WTC11 (cell line): ENCODE measurements around the gene CCR3. TPM values are rescaled to one million over a fixed set of nuclear protein-coding genes. Genes with fewer than 3 reads are reported as not detected.

ENCODE experiments used
- ATAC-seq: fragments of 200-7000 bp; cut with Tn5 transposase; 2 replicates; pipeline ENCODE4 v1.10.0; 2021; ENCODE audit warnings: mild to moderate bottlenecking, moderate library complexity
- CTCF ChIA-PET: fragments of 300-600 bp; sonication (Branson Sonifier 250); formaldehyde crosslinking; loops from one replicate; lab custom pipeline; 2021; ENCODE audit warnings: antibody characterized with exemption; lab: Charles Lee
- POLR2A ChIA-PET: fragments of 350-600 bp; sonication (Branson Sonifier 250); formaldehyde crosslinking; loops from one replicate; lab custom pipeline; 2021; ENCODE audit warnings: antibody characterized with exemption; lab: Charles Lee
- DNase-seq: peaks from one replicate; pipeline ENCODE4 v3.0.0; 2021; ENCODE audit warnings: low spot score
- H3K27ac Mint-ChIP-seq: 2 replicates; pipeline ENCODE4 v1.8.0; 2021; ENCODE audit warnings: mixed read lengths
- H3K27me3 Mint-ChIP-seq: 2 replicates; pipeline ENCODE4 v1.8.0; 2021; ENCODE audit warnings: low read depth, mild to moderate bottlenecking, moderate library complexity, mixed read lengths
- H3K36me3 Mint-ChIP-seq: 2 replicates; pipeline ENCODE4 v1.8.0; 2021; ENCODE audit warnings: mixed read lengths
- H3K4me1 Mint-ChIP-seq: 2 replicates; pipeline ENCODE4 v1.8.0; 2022; ENCODE audit warnings: mixed read lengths
- H3K4me3 Mint-ChIP-seq: 2 replicates; pipeline ENCODE4 v1.8.0; 2021; ENCODE audit warnings: mild to moderate bottlenecking, moderate library complexity, mixed read lengths
- H3K9me3 Mint-ChIP-seq: 2 replicates; pipeline ENCODE4 v1.8.0; 2021; ENCODE audit warnings: mixed read lengths
- CBFB ChIP-seq: sonication (generic); formaldehyde crosslinking; IDR thresholded peaks from 2 replicates; pipeline ENCODE4 v1.8.1; 2022; ENCODE audit warnings: mild to moderate bottlenecking, low read depth, missing genetic modification reagents
- FOXJ3 ChIP-seq: sonication (generic); formaldehyde crosslinking; IDR thresholded peaks from 2 replicates; pipeline ENCODE4 v1.9.0; 2021; ENCODE audit warnings: missing genetic modification reagents, mild to moderate bottlenecking, borderline replicate concordance
- FOXP1 ChIP-seq: sonication (generic); formaldehyde crosslinking; IDR thresholded peaks from 2 replicates; pipeline ENCODE4 v1.8.0; 2022; ENCODE audit warnings: missing genetic modification reagents, mild to moderate bottlenecking, moderate library complexity, borderline replicate concordance
- FOXP4 ChIP-seq: sonication (generic); formaldehyde crosslinking; IDR thresholded peaks from 2 replicates; pipeline ENCODE4 v1.8.0; 2022; ENCODE audit warnings: mild to moderate bottlenecking, missing genetic modification reagents
- GRHL2 ChIP-seq: fragments of 250-450 bp; sonication (Bioruptor Pico); IDR thresholded peaks from 2 replicates; pipeline ENCODE4 v1.8.0; 2022; ENCODE audit warnings: mild to moderate bottlenecking, moderate library complexity; ENCODE audit not compliant: insufficient replicate concordance, severe bottlenecking
- MXD4 ChIP-seq: fragments of 250-450 bp; sonication (Bioruptor Pico); IDR thresholded peaks from 2 replicates; pipeline ENCODE4 v1.8.0; 2021; ENCODE audit warnings: mild to moderate bottlenecking, moderate library complexity, borderline replicate concordance
- NFATC4 ChIP-seq: fragments of 250-450 bp; sonication (Bioruptor Pico); IDR thresholded peaks from 2 replicates; pipeline ENCODE4 v1.9.0; 2021; ENCODE audit warnings: mild to moderate bottlenecking
- NFE2L1 ChIP-seq: sonication (generic); formaldehyde crosslinking; IDR thresholded peaks from 2 replicates; pipeline ENCODE4 v1.8.1; 2023; ENCODE audit warnings: missing genetic modification reagents
- NR2C2 ChIP-seq: sonication (generic); formaldehyde crosslinking; IDR thresholded peaks from 2 replicates; pipeline ENCODE4 v1.8.0; 2022; ENCODE audit warnings: mild to moderate bottlenecking, missing genetic modification reagents
- PRRX2 ChIP-seq: fragments of 250-450 bp; sonication (Bioruptor Pico); IDR thresholded peaks from 2 replicates; pipeline ENCODE4 v1.8.0; 2021; ENCODE audit warnings: mild to moderate bottlenecking
- SP1 ChIP-seq: sonication (generic); formaldehyde crosslinking; conservative IDR thresholded peaks from 2 replicates; pipeline ENCODE4 v1.8.1; 2022; ENCODE audit warnings: missing genetic modification reagents
- TCF7 ChIP-seq: sonication (generic); formaldehyde crosslinking; IDR thresholded peaks from 2 replicates; pipeline ENCODE4 v1.8.0; 2022; ENCODE audit warnings: mild to moderate bottlenecking, low read depth, missing genetic modification reagents, moderate library complexity
- ZNF121 ChIP-seq: sonication (generic); formaldehyde crosslinking; IDR thresholded peaks from 2 replicates; pipeline ENCODE4 v1.8.0; 2023; ENCODE audit warnings: missing genetic modification reagents
- ZNF232 ChIP-seq: sonication (generic); formaldehyde crosslinking; IDR thresholded peaks from 2 replicates; pipeline ENCODE4 v1.8.0; 2022; ENCODE audit warnings: mild to moderate bottlenecking, missing genetic modification reagents
- ZNF423 ChIP-seq: fragments of 250-450 bp; sonication (Bioruptor Pico); IDR thresholded peaks from 2 replicates; pipeline ENCODE4 v2.1.2; 2022; ENCODE audit warnings: mild to moderate bottlenecking, moderate library complexity
- total RNA-seq: library from RNA; stranded (reverse); gene quantifications from 3 replicates; pipeline ENCODE4 v1.2.3, GENCODE V29; 2021
- TF ChIP-seq, protein P1 (sequence below): sonication (generic); formaldehyde crosslinking; IDR thresholded peaks from 2 replicates; pipeline ENCODE4 v1.8.1; 2023; ENCODE audit warnings: mild to moderate bottlenecking, moderate library complexity, missing genetic modification reagents
- TF ChIP-seq, protein P2 (sequence below): sonication (generic); formaldehyde crosslinking; conservative IDR thresholded peaks from 2 replicates; pipeline ENCODE4 v1.8.1; 2022; ENCODE audit warnings: mild to moderate bottlenecking, missing genetic modification reagents

The CCR3 gene
- total RNA-seq, 1 experiment from 2014 or later, result not detected

GRCh38 chr3:46228260-46229242, 13.7 kb upstream of the CCR3 start:
- no peak overlapping the region for H3K4me3 Mint-ChIP-seq
- ChIA-PET POLR2A (no interaction called here), CTCF (no interaction called here)
- no peak for DNase-seq
- no peaks in the 10 kb centered on the region for H3K36me3 Mint-ChIP-seq
- no peak for TF ChIP-seq NFE2L1 (CRISPR knock-in tag)
- no peak for ATAC-seq
- H3K4me1 Mint-ChIP-seq, result no peaks in the 10 kb centered on the region
- H3K27me3 Mint-ChIP-seq, result no peaks in the 10 kb centered on the region; the same call in 1 of the 2 replicates
- no peak overlapping the region for H3K27ac Mint-ChIP-seq
- peaks cover 6% of the 10 kb centered on the region for H3K9me3 Mint-ChIP-seq

DNA sequence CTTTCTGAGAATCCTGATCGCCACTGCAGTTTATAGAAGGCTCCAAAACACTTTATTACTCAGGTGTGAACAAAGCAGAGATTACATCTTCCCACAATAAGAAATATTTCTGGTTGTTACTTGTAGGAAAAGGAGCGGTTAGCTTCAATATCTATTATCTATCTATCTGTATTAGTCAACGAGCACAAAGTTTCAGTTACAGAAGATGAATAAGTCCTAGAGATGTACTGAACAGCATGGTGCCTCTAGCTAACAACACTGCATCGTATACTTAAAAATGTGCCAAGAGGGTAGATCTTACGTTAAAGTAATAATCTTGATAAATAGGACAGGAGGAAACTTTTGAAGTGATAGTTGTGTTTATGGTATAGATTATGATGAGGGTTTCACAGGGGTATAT, 10.9 kb upstream of the CCR3 start:
- no peaks in the 10 kb centered on the region; the same call in 1 of the 2 replicates for H3K27me3 Mint-ChIP-seq
- ATAC-seq, result no peak
- no peak overlapping the region for H3K27ac Mint-ChIP-seq
- POLR2A ChIA-PET, result no interaction called here
- no peaks in the 10 kb centered on the region for H3K36me3 Mint-ChIP-seq
- peaks cover 4% of the 10 kb centered on the region for H3K9me3 Mint-ChIP-seq
- no peak for TF ChIP-seq FOXJ3 (CRISPR knock-in tag)
- TF ChIP-seq FOXP4 (CRISPR knock-in tag), result no peak
- TF ChIP-seq PRRX2 (CRISPR knock-in tag), result no peak
- TF ChIP-seq NFATC4 (CRISPR knock-in tag), result no peak
- TF ChIP-seq, all 79 proteins: peak for 0
- CTCF ChIA-PET, result interaction anchor here (1.5 kb wide), 1 partner anchor 138 kb away, joined by 3 read pairs; no protein-coding TSS in a partner anchor
- H3K4me1 Mint-ChIP-seq, result no peaks in the 10 kb centered on the region
- H3K4me3 Mint-ChIP-seq, result no peak overlapping the region
- DNase-seq, result no peak

DNA sequence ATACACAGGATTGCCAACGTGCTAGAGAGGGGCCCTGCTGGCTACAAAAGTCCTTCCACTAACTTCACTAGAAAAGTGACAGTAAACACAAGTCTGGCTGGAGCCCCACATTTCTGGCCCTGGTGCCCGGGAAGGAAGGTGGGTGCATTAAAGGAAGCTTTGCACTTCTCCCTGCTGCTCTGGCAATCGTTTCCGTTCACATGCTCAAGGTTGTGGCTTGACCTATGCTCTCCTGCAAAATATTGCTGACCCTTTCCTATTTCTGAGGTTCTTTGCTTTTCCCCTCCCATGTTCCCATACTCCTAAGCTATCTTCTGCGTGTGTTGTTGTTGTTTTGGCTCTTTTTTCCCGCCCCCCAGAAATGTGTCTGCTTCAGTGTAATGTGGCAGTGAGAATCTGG, 9.1 kb upstream of the CCR3 start:
- POLR2A ChIA-PET, result no interaction called here
- Mint-ChIP-seq H3K36me3 (no peaks in the 10 kb centered on the region), H3K27me3 (peaks cover 3% of the 10 kb centered on the region; the same call in 1 of the 2 replicates), H3K4me3 (no peak overlapping the region), H3K9me3 (no peaks in the 10 kb centered on the region), H3K4me1 (no peaks in the 10 kb centered on the region), H3K27ac (no peak overlapping the region)
- no peak for ATAC-seq
- CTCF ChIA-PET, result interaction anchor here (0.9 to 1.5 kb wide), 3 partner anchors 18 to 145 kb away, joined by 3 to 4 read pairs (median 3); partner anchors contain the start of gene CCR1
- no peak for DNase-seq
- TF ChIP-seq CBFB (CRISPR knock-in tag) (no peak), ZNF232 (CRISPR knock-in tag) (no peak), GRHL2 (no peak), SP1 (CRISPR knock-in tag) (no peak), ZNF423 (CRISPR knock-in tag) (no peak), NFATC4 (CRISPR knock-in tag) (no peak), NR2C2 (CRISPR knock-in tag) (no peak), FOXP1 (CRISPR knock-in tag) (no peak)
- TF ChIP-seq, protein P1, sequence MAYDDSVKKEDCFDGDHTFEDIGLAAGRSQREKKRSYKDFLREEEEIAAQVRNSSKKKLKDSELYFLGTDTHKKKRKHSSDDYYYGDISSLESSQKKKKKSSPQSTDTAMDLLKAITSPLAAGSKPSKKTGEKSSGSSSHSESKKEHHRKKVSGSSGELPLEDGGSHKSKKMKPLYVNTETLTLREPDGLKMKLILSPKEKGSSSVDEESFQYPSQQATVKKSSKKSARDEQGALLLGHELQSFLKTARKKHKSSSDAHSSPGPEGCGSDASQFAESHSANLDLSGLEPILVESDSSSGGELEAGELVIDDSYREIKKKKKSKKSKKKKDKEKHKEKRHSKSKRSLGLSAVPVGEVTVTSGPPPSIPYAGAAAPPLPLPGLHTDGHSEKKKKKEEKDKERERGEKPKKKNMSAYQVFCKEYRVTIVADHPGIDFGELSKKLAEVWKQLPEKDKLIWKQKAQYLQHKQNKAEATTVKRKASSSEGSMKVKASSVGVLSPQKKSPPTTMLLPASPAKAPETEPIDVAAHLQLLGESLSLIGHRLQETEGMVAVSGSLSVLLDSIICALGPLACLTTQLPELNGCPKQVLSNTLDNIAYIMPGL (CRISPR knock-in tag), result no peak

DNA sequence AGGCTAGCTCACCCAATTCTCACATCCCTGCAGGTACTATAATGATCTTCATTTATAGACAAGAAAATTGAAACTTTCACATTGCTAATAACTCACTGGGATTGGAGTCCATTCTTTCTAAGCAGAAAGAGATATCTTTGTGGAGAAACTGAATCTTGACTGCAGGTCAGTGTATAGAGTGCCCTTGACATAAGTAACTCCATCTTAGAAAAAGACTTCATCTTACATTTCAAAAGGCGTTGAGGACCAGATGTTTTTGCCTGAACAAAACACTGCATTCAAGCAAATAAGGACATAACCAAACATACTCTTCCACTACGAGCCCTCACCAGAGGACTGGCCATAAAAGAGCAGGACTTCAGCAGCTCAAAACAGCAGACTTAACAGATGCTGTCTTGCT, 6.8 kb upstream of the CCR3 start:
- Mint-ChIP-seq H3K36me3 (no peaks in the 10 kb centered on the region), H3K4me1 (peaks cover 19% of the 10 kb centered on the region), H3K9me3 (no peaks in the 10 kb centered on the region), H3K27me3 (peaks cover 3% of the 10 kb centered on the region; the same call in 1 of the 2 replicates), H3K4me3 (no peak overlapping the region), H3K27ac (no peak overlapping the region)
- ChIA-PET CTCF (interaction anchor here (1.5 kb wide), 1 partner anchor 133 kb away, joined by 5 read pairs; no protein-coding TSS in a partner anchor), POLR2A (no interaction called here)
- ATAC-seq (no peak), DNase-seq (no peak)
- TF ChIP-seq, protein P2, sequence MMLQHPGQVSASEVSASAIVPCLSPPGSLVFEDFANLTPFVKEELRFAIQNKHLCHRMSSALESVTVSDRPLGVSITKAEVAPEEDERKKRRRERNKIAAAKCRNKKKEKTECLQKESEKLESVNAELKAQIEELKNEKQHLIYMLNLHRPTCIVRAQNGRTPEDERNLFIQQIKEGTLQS (CRISPR knock-in tag), result no peak
- TF ChIP-seq TCF7 (CRISPR knock-in tag) (no peak), GRHL2 (no peak), MXD4 (no peak), ZNF121 (no peak)
